GM10266 (cell line): ENCODE measurements around the gene TRABD2B.

Experiments
- DNase-seq: peaks from one replicate; pipeline ENCODE4 v3.0.0; 2012; ENCODE audit errors: extremely low spot score
- TF ChIP-seq, protein P1 (sequence below): IDR thresholded peaks from 2 replicates; pipeline ENCODE4 v1.5.1; 2012; ENCODE audit warnings: mild to moderate bottlenecking, low read depth; ENCODE audit not compliant: control insufficient read depth, insufficient read depth; ENCODE audit errors: missing control alignments

Gene TRABD2B

GRCh38 chr1:47814612-47815395, 182.4 kb downstream of the TRABD2B start:
- TF ChIP-seq, protein P1, sequence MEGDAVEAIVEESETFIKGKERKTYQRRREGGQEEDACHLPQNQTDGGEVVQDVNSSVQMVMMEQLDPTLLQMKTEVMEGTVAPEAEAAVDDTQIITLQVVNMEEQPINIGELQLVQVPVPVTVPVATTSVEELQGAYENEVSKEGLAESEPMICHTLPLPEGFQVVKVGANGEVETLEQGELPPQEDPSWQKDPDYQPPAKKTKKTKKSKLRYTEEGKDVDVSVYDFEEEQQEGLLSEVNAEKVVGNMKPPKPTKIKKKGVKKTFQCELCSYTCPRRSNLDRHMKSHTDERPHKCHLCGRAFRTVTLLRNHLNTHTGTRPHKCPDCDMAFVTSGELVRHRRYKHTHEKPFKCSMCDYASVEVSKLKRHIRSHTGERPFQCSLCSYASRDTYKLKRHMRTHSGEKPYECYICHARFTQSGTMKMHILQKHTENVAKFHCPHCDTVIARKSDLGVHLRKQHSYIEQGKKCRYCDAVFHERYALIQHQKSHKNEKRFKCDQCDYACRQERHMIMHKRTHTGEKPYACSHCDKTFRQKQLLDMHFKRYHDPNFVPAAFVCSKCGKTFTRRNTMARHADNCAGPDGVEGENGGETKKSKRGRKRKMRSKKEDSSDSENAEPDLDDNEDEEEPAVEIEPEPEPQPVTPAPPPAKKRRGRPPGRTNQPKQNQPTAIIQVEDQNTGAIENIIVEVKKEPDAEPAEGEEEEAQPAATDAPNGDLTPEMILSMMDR: no peak
- DNase-seq: no peak

- no peak for DNase-seq
- TF ChIP-seq, protein P1: no peak
These were observed 183.2 kb downstream of the TRABD2B start for GRCh38 chr1:47813970-47814369.

GRCh38 chr1:47812904-47813514, 184.2 kb downstream of the TRABD2B start:
- no peak for DNase-seq
- TF ChIP-seq, protein P1: no peak

- TF ChIP-seq, protein P1: no peak
- no peak for DNase-seq
These were observed 186.1 kb downstream of the TRABD2B start for GRCh38 chr1:47810964-47811682.

DNA sequence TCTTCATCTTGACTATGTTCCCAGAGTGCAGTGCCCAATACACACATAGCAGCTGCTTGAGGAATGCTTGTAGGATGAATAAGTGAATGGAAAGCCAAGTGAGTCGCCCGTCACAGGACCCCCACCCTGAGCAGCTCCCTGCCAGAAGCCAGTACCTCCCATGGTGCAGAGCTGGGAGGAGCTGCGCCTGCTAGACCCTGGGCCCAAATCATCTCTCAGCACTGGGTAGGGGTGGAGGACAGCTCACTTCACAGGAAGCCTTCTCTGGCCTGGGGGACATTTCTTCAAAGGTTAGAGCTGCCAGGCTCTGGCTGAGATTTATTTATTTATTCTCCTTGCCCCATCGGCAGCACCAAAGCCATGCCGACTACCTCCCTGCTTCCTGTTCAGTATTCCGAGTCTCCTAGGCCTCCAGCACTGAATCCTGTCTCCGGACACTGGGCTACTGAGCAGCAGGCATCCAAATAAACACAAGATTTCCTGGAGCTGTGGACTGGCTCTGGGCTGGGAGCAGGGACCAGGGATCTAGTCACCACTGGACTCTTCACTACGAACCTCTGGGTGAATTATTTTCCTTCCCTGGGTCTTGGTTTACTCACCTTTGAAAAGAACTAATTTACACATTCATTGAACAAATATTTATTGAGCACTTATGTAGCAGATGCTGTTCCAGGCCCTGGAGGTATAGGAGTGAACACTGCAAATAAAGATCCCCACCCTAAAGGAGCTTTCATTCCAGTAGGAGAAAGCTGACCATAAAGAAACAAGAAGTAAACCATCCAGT, 187.7 kb downstream of the TRABD2B start:
- no peak for DNase-seq
- TF ChIP-seq, protein P1: no peak

- TF ChIP-seq, protein P1: no peak
- DNase-seq: no peak
These were observed 188.6 kb downstream of the TRABD2B start for GRCh38 chr1:47808612-47809011.
